SK-N-SH treated with all-trans-retinoic acid at 6 μM for 48 hours (cell line): Measurements from ENCODE around the gene CCDC106.

Source experiments
- ATAC-seq: fragments of 200-7000 bp; cut with Tn5 transposase; 3 replicates; pipeline ENCODE4 v1.9.1; 2020; ENCODE audit warnings: mild to moderate bottlenecking, moderate library complexity
- BACH2 ChIP-seq: fragments of 250-450 bp; sonication (Bioruptor Pico); IDR thresholded peaks from 2 replicates; pipeline ENCODE4 v1.9.0; 2021; ENCODE audit warnings: mild to moderate bottlenecking, borderline replicate concordance
- CREB5 ChIP-seq: fragments of 250-450 bp; sonication (Bioruptor Pico); IDR thresholded peaks from 2 replicates; pipeline ENCODE4 v1.5.1; 2020; ENCODE audit warnings: low read depth, mild to moderate bottlenecking, moderate library complexity
- CSDC2 ChIP-seq: fragments of 250-450 bp; sonication (Bioruptor Pico); IDR thresholded peaks from 2 replicates; pipeline ENCODE4 v1.5.0; 2020; ENCODE audit warnings: mild to moderate bottlenecking, moderate library complexity
- ESRRG ChIP-seq: fragments of 250-450 bp; sonication (Bioruptor Pico); IDR thresholded peaks from 2 replicates; pipeline ENCODE4 v1.6.1; 2021; ENCODE audit warnings: mild to moderate bottlenecking
- GLIS3 ChIP-seq: fragments of 250-450 bp; sonication (Bioruptor Pico); IDR thresholded peaks from 2 replicates; pipeline ENCODE4 v1.5.0; 2020; ENCODE audit warnings: mild to moderate bottlenecking, moderate library complexity
- ISL1 ChIP-seq: fragments of 250-450 bp; sonication (Bioruptor Pico); IDR thresholded peaks from 2 replicates; pipeline ENCODE4 v2.1.2; 2022; ENCODE audit warnings: mild to moderate bottlenecking, moderate library complexity
- OSR1 ChIP-seq: fragments of 250-450 bp; sonication (Bioruptor Pico); IDR thresholded peaks from 2 replicates; pipeline ENCODE4 v1.8.0; 2022; ENCODE audit warnings: moderate library complexity, mild to moderate bottlenecking, inconsistent platforms
- POU6F1 ChIP-seq: fragments of 250-450 bp; sonication (Bioruptor Pico); IDR thresholded peaks from 2 replicates; pipeline ENCODE4 v1.8.0; 2021; ENCODE audit warnings: low read depth, mild to moderate bottlenecking, moderate library complexity, borderline replicate concordance
- PPARA ChIP-seq: fragments of 250-450 bp; sonication (Bioruptor Pico); IDR thresholded peaks from 2 replicates; pipeline ENCODE4 v1.5.0; 2020; ENCODE audit warnings: mild to moderate bottlenecking, borderline replicate concordance
- SNAI2 ChIP-seq: fragments of 250-450 bp; sonication (Bioruptor Pico); IDR thresholded peaks from 2 replicates; pipeline ENCODE4 v1.5.0; 2020; ENCODE audit warnings: mild to moderate bottlenecking, moderate library complexity
- TCF4 ChIP-seq: fragments of 250-450 bp; sonication (Bioruptor Pico); IDR thresholded peaks from 2 replicates; pipeline ENCODE4 v1.8.0; 2021; ENCODE audit warnings: mild to moderate bottlenecking, moderate library complexity, borderline replicate concordance
- TOX ChIP-seq: fragments of 250-450 bp; sonication (Bioruptor Pico); IDR thresholded peaks from 2 replicates; pipeline ENCODE4 v1.8.0; 2021; ENCODE audit warnings: mild to moderate bottlenecking, moderate library complexity, borderline replicate concordance
- ZC3H10 ChIP-seq: fragments of 250-450 bp; sonication (Bioruptor Pico); IDR thresholded peaks from 2 replicates; pipeline ENCODE4 v1.5.1; 2021; ENCODE audit warnings: mild to moderate bottlenecking, moderate library complexity
- ZFP3 ChIP-seq: fragments of 250-450 bp; sonication (Bioruptor Pico); IDR thresholded peaks from 2 replicates; pipeline ENCODE4 v1.5.0; 2020; ENCODE audit warnings: mild to moderate bottlenecking, moderate library complexity
- ZFP30 ChIP-seq: fragments of 450-650 bp; formaldehyde crosslinking; IDR thresholded peaks from 2 replicates; pipeline ENCODE4 v1.5.0; 2022; ENCODE audit warnings: mild to moderate bottlenecking, moderate library complexity
- ZNF565 ChIP-seq: fragments of 450-650 bp; formaldehyde crosslinking; conservative IDR thresholded peaks from 2 replicates; pipeline ENCODE4 v1.5.0; 2020; ENCODE audit warnings: low read depth, mild to moderate bottlenecking, moderate library complexity
- ZNF8 ChIP-seq: fragments of 450-650 bp; formaldehyde crosslinking; IDR thresholded peaks from 2 replicates; pipeline ENCODE4 v1.5.0; 2020; ENCODE audit warnings: mild to moderate bottlenecking, moderate library complexity
- TF ChIP-seq, protein P1 (sequence below): fragments of 250-450 bp; sonication (Bioruptor Pico); IDR thresholded peaks from 2 replicates; pipeline ENCODE4 v1.5.1; 2021; ENCODE audit warnings: mild to moderate bottlenecking, moderate library complexity
- TF ChIP-seq, protein P2 (sequence below): fragments of 250-450 bp; sonication (Bioruptor Pico); IDR thresholded peaks from 2 replicates; pipeline ENCODE4 v1.5.0; 2020; ENCODE audit warnings: mild to moderate bottlenecking, moderate library complexity

Gene CCDC106

DNA sequence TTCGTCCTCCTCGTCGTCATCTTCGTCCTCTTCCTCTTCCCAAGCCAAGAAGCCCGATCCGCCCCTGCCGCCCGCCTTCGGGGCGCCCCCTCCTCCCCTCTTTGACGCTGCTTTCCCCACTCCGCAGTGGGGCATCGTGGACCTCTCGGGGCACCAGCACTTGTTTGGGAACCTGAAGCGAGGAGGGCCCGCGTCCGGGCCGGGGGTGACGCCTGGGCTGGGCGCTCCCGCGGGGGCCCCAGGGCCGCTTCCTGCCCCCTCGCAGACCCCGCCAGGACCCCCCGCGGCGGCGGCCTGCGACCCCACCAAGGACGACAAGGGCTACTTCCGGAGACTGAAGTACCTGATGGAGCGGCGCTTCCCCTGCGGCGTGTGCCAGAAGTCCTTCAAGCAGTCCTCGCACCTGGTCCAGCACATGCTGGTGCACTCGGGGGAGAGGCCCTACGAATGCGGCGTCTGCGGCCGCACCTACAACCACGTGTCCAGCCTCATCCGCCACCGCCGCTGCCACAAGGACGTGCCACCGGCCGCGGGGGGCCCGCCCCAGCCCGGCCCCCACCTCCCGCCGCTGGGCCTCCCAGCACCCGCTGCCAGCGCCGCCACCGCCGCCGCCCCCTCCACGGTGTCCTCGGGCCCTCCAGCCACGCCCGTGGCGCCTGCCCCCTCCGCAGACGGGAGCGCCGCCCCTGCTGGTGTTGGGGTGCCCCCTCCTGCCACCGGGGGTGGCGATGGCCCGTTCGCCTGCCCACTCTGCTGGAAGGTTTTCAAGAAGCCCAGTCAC, 33.9 kb upstream of the CCDC106 start:
- ATAC-seq = no peak
- TF ChIP-seq CREB5 (no peak), POU6F1 (CRISPR knock-in tag) (no peak), ZFP3 (no peak), ZFP30 (CRISPR knock-in tag) (no peak), TOX (CRISPR knock-in tag) (no peak), PPARA (CRISPR knock-in tag) (no peak), ESRRG (no peak), GLIS3 (CRISPR knock-in tag) (no peak), TCF4 (CRISPR knock-in tag) (no peak), ISL1 (CRISPR knock-in tag) (no peak), ZC3H10 (CRISPR knock-in tag) (no peak), ZNF565 (CRISPR knock-in tag) (no peak), CSDC2 (CRISPR knock-in tag) (no peak), SNAI2 (CRISPR knock-in tag) (no peak), ZNF8 (CRISPR knock-in tag) (no peak), BACH2 (CRISPR knock-in tag) (no peak)
- TF ChIP-seq, protein P1, sequence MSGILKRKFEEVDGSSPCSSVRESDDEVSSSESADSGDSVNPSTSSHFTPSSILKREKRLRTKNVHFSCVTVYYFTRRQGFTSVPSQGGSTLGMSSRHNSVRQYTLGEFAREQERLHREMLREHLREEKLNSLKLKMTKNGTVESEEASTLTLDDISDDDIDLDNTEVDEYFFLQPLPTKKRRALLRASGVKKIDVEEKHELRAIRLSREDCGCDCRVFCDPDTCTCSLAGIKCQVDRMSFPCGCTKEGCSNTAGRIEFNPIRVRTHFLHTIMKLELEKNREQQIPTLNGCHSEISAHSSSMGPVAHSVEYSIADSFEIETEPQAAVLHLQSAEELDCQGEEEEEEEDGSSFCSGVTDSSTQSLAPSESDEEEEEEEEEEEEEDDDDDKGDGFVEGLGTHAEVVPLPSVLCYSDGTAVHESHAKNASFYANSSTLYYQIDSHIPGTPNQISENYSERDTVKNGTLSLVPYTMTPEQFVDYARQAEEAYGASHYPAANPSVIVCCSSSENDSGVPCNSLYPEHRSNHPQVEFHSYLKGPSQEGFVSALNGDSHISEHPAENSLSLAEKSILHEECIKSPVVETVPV = no peak
- TF ChIP-seq, protein P2, sequence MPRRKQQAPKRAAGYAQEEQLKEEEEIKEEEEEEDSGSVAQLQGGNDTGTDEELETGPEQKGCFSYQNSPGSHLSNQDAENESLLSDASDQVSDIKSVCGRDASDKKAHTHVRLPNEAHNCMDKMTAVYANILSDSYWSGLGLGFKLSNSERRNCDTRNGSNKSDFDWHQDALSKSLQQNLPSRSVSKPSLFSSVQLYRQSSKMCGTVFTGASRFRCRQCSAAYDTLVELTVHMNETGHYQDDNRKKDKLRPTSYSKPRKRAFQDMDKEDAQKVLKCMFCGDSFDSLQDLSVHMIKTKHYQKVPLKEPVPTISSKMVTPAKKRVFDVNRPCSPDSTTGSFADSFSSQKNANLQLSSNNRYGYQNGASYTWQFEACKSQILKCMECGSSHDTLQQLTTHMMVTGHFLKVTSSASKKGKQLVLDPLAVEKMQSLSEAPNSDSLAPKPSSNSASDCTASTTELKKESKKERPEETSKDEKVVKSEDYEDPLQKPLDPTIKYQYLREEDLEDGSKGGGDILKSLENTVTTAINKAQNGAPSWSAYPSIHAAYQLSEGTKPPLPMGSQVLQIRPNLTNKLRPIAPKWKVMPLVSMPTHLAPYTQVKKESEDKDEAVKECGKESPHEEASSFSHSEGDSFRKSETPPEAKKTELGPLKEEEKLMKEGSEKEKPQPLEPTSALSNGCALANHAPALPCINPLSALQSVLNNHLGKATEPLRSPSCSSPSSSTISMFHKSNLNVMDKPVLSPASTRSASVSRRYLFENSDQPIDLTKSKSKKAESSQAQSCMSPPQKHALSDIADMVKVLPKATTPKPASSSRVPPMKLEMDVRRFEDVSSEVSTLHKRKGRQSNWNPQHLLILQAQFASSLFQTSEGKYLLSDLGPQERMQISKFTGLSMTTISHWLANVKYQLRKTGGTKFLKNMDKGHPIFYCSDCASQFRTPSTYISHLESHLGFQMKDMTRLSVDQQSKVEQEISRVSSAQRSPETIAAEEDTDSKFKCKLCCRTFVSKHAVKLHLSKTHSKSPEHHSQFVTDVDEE (CRISPR knock-in tag) = no peak

GRCh38 chr19:55614711-55615542, 33.1 kb upstream of the CCDC106 start:
- TF ChIP-seq CSDC2 (CRISPR knock-in tag) (no peak), POU6F1 (CRISPR knock-in tag) (no peak), PPARA (CRISPR knock-in tag) (no peak), ZFP30 (CRISPR knock-in tag) (no peak), OSR1 (CRISPR knock-in tag) (no peak), ZFP3 (no peak), ESRRG (no peak), ISL1 (CRISPR knock-in tag) (no peak), ZNF8 (CRISPR knock-in tag) (no peak), TCF4 (CRISPR knock-in tag) (no peak)
- TF ChIP-seq, protein P1 = no peak
- TF ChIP-seq, protein P2 (CRISPR knock-in tag) = no peak
- TF ChIP-seq, all 23 proteins: peak for 0
- no peak for ATAC-seq
